ENCODE results near the gene ZHX3.
A peak's percentile ranks its signal among the peaks of the same experiment; 100 is the strongest.

The ZHX3 gene

DNA sequence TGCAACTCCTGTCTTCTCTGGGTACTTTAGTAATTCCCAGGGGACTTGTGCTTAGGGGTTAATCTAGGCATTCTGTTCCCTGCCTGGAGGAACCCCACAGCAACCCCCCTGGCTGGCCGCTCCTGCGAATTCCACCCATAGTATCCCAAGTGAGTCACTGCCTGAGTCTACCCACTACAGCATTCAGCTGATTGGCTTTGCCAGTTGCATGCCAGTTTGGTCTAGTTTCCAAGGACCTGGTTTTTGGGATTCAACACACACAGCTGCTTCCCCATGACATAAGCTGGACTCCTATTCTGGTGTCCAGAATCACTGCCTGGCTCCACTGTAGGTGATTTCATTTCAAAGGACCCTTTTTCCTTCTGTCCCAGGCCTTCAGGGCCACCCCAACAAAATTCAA is 139.9 kb downstream of the ZHX3 start:
- no peaks in the 10 kb centered on the region for H3K27me3 Mint-ChIP-seq
- no peak for ATAC-seq
- DNase-seq: peak in 1 of 2 donors; percentile 4
- no peak overlapping the region for H3K4me3 Mint-ChIP-seq
- H3K4me1 Mint-ChIP-seq: peaks cover 45% of the 10 kb centered on the region
- peak overlapping the region in 1 of 2 donors; percentile 59 for H3K27ac Mint-ChIP-seq
- H3K9me3 Mint-ChIP-seq: no peaks in the 10 kb centered on the region

DNA sequence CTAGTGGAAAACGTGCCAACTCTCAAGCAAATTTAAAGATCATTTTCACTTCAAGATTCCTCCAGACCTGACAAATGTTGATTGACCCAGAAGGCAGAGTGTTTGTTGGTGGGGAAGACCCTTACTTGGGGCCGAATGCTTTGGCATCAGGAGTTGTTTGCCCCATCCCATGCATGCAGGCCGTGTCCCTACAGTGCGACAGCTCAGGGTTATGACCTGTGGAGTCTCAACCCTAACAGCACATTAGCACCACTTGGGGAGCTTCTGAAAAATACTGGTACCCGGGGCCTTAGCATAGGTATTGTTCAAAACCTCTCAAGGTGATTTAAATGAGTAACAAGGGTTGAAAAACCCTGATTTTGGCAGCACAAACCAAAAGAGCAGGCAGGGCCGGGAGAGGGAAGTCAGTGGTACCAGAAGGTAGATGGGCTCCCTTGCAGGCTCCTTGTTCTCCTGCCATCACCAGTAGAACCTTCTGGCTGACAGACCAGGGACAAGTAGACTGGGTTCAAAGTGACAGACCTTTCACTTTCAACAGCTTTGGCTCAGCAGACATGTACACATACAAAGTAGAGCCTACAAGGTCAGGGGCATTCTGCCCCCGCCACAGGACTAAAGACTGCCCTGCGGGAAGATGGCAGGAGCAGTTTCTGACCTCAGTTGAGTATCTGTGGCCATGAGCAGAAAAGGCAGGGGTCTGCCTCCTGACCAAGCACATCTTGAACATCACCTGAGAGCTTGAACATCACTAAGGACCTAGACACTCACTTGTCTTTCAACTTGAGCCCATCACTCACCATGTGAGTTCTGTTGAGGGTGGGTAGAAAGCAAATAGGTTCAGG is 140.6 kb downstream of the ZHX3 start:
- H3K9me3 Mint-ChIP-seq: no peaks in the 10 kb centered on the region
- peak in 1 of 2 donors; percentile 6 for DNase-seq
- no peak for ATAC-seq
- no peaks in the 10 kb centered on the region for H3K27me3 Mint-ChIP-seq
- peaks cover 44% of the 10 kb centered on the region for H3K4me1 Mint-ChIP-seq
- H3K4me3 Mint-ChIP-seq: no peak overlapping the region
- peak overlapping the region; percentile 23 to 41 for H3K27ac Mint-ChIP-seq

DNA sequence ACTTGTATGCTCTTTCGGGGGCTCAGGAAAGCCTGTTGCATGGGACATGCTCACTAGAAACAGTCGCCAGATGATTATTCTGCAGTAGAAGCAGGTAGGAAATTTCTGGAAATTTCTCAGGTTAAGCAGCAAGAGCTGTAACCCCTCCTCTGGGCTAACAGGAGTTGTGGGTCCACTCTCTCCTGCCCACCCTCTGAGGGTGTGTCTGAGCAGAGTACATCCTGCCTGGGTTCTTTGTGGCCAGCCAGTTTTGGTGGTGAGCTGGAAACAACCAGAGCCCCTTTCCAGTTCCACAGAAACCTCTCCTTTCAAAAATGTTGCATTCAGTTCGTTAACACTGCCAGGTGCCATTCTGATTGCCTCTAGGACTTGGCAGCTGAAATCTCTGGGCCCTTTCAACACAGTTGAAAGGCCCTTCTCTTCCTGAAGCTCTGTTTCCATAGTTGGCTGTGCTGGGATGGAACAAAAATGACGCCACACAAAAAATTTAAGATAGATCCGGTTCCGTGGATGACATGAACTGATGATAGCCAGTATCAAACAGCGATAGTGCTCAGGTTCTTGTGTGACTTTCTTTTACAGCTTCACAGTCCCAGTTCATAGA is 141.7 kb downstream of the ZHX3 start:
- H3K27me3 Mint-ChIP-seq: no peaks in the 10 kb centered on the region
- H3K4me1 Mint-ChIP-seq: peaks cover 50% of the 10 kb centered on the region
- DNase-seq (peak in 1 of 2 donors; percentile 1), ATAC-seq (no peak)
- peak overlapping the region in 1 of 2 donors; percentile 72 for H3K27ac Mint-ChIP-seq
- no peaks in the 10 kb centered on the region for H3K9me3 Mint-ChIP-seq
- no peak overlapping the region for H3K4me3 Mint-ChIP-seq

DNA sequence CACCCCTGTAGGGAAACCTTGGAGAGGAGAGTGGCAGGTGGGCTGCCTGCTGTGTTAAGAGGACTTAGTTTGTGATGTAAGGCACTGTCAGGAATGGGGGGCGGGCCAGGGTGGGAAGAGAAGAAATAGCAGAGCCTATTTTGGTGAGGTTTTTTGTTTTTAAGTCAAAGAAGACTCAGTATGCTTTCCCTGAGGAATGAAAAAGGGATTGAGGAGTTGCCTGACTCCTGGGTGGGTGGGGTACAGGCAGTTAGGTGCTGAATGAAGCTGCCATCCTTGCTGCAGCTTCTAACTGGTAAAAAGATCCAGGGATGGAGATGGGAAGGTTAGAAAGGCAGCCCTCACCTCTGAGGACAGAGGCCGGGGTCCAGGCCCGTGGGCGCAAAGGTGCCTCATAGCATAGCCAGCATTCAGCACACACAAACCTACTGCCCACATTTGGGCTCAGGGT is 142.3 kb downstream of the ZHX3 start:
- H3K4me3 Mint-ChIP-seq: no peak overlapping the region
- H3K27me3 Mint-ChIP-seq: no peaks in the 10 kb centered on the region
- no peaks in the 10 kb centered on the region for H3K9me3 Mint-ChIP-seq
- no peak for DNase-seq
- ATAC-seq: no peak
- peaks cover 56% of the 10 kb centered on the region for H3K4me1 Mint-ChIP-seq
- H3K27ac Mint-ChIP-seq: peak overlapping the region in 1 of 2 donors; percentile 72

DNA sequence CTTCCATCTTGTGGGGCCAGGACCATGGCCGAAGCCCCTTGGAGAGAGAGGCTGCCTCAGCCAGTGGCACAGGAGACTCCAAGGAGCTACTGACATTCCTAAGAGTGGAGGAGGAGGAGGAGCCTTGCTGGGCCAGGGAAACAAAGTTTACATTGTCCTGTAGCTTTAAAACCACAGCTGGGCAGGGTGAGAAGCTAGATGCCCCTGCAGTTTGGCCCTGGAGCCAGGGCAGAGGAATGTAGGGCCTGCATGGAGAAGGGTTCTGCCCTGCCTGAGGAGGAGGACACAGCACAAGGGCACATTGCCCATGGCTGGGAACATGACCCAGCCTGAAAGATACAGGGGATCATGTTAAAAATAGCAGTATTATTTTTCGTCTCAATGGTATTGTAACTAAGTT is 142.7 kb downstream of the ZHX3 start:
- Mint-ChIP-seq H3K27ac (peak overlapping the region in 1 of 2 donors; percentile 72), H3K27me3 (no peaks in the 10 kb centered on the region), H3K4me1 (peaks cover 60% of the 10 kb centered on the region), H3K4me3 (no peak overlapping the region), H3K9me3 (no peaks in the 10 kb centered on the region)
- ATAC-seq (no peak), DNase-seq (peak in 1 of 2 donors; percentile 3)

DNA sequence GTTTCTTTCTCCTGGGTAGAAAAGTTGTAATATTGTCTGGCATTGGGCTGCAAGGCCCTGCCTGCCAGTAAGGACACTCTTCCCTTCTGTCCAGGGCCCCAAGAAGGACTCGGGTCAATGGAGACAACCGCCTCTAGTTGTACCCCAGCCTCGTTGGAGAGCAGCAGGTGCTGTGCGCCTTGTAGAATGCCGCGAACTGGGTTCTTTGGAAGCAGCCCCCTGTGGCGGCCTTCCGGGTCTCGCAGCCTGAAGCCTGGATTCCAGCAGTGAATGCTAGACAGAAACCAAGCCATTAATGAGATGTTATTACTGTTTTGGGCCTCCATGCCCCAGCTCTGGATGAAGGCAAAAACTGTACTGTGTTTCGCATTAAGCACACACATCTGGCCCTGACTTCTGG is 143.2 kb downstream of the ZHX3 start:
- Mint-ChIP-seq H3K27me3 (no peaks in the 10 kb centered on the region), H3K27ac (peak overlapping the region in 1 of 2 donors; percentile 72), H3K9me3 (no peaks in the 10 kb centered on the region), H3K4me3 (no peak overlapping the region), H3K4me1 (peaks cover 60% of the 10 kb centered on the region)
- no peak for DNase-seq
- no peak for ATAC-seq

DNA sequence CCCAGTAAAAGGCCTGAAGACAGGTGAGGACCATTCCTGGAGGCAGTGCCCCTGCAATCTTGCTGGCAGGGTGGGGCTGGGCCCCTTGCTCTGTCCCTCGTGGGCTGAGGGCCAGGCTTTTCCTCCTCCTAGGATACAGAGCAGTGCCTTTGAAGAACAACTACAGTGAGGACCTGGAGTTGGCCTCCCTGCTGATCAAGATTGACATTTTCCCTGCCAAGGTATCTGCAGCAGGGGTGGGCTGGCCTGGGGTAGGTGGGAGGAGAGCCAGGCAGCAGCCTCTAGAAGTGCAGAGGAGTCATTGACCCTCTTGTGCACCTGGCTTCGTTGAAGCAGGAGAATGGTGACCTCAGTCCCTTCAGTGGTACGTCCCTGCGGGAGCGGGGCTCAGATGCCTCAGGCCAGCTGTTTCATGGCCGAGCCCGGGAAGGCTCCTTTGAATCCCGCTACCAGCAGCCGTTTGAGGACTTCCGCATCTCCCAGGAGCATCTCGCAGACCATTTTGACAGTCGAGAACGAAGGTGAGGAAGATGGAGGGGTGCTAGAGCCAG is 143.7 kb downstream of the ZHX3 start:
- peak overlapping the region in 1 of 2 donors; percentile 49 for H3K27ac Mint-ChIP-seq

DNA sequence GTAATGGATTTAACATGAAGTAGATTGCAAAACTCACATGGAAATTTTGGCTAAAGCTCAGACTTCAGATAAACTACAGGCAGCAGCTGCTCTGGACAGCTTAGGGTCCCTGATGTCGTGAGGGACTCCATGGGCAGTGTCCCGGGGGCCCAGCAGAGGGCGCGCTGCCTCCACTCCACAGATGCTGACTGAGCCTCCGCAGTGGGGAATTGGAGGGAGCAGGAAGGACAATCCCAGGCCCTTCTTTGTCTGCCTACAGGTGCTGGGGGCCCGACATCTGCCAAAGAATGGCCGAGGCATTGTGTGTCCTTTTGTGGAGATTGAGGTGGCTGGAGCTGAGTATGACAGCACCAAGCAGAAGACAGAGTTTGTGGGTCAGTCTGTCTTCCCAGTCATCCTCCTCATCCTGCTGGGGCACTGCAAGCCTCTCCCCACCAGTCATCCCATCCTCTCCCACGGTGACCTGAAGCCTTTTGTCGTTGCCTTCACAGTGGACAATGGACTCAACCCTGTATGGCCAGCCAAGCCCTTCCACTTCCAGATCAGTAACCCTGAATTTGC is 144.3 kb downstream of the ZHX3 start:
- Mint-ChIP-seq H3K4me1 (peaks cover 62% of the 10 kb centered on the region), H3K27ac (peak overlapping the region; percentile 71 to 76), H3K27me3 (no peaks in the 10 kb centered on the region), H3K4me3 (no peak overlapping the region), H3K9me3 (no peaks in the 10 kb centered on the region)
- ATAC-seq: peak; percentile 84
- DNase-seq: peak; percentile 55 to 59

More for the DNA sequence above, 143.7 kb downstream of the ZHX3 start:
- no peaks in the 10 kb centered on the region for H3K27me3 Mint-ChIP-seq
- H3K9me3 Mint-ChIP-seq: no peaks in the 10 kb centered on the region
- ATAC-seq (no peak), DNase-seq (peak in 1 of 2 donors; percentile 3)
- peaks cover 59% of the 10 kb centered on the region for H3K4me1 Mint-ChIP-seq
- H3K4me3 Mint-ChIP-seq: no peak overlapping the region

DNA sequence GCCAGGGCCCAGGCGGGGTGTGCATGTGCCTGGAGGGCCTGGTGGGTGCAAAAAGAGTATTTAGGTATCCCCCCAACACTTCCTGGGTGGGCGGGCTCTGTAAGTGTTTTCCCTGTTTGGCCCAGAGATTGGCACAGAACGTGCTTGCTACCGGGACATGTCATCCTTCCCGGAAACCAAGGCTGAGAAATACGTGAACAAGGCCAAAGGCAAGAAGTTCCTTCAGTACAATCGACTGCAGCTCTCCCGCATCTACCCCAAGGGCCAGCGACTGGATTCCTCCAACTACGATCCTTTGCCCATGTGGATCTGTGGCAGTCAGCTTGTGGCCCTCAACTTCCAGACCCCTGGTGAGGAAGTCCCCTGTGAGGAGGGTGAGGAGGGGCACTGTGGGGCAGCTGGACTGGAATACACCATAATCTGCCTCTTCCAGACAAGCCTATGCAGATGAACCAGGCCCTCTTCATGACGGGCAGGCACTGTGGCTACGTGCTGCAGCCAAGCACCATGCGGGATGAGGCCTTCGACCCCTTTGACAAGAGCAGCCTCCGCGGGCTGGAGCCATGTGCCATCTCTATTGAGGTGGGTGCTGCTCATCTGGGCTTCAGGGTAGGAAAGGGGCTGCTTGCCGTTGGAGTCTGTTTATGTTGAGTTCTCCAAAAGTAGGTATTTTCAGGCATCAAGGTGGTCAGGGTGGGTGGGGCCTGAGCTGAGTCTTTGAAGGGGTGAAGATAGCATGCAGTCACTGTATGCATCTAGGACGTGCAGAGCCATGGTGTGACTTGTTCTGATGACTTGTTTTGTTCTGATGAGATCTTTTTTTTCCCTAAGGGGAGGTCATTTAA is 145.0 kb downstream of the ZHX3 start:
- ATAC-seq: peak; percentile 48
- Mint-ChIP-seq H3K27me3 (no peaks in the 10 kb centered on the region), H3K4me3 (no peak overlapping the region), H3K4me1 (peaks cover 70% of the 10 kb centered on the region), H3K27ac (peak overlapping the region in 1 of 2 donors; percentile 95), H3K9me3 (no peaks in the 10 kb centered on the region)
- peak in 1 of 2 donors; percentile 7 for DNase-seq

DNA sequence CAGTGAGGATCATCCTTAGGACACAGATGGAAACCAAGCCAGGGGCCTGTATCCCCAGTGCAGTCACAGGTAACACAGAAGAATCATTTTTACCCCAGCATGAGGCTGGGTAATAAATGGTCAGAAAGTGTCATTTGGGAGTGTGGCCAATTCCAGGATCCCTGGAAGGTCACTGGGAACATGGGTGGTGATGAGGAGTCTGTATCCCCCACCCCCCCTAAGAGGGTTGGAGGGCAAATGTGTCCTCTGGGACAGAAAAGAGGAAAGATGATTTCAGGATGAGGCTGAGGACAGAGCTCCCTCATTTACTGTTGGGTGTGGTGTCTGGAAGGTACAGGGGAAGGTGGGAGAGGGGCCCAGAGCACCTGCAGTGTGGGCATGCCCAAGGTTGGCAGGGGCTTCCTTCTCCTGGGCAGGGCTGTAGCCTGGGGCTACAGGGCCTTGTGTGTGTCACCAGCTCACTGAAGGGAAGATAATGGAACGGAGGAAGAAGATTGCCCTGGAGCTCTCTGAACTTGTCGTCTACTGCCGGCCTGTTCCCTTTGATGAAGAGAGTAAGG is 145.7 kb downstream of the ZHX3 start:
- Mint-ChIP-seq H3K4me3 (no peak overlapping the region), H3K9me3 (no peaks in the 10 kb centered on the region), H3K27ac (peak overlapping the region; percentile 34 to 95), H3K4me1 (peaks cover 77% of the 10 kb centered on the region), H3K27me3 (no peaks in the 10 kb centered on the region)
- ATAC-seq (no peak), DNase-seq (no peak)

DNA sequence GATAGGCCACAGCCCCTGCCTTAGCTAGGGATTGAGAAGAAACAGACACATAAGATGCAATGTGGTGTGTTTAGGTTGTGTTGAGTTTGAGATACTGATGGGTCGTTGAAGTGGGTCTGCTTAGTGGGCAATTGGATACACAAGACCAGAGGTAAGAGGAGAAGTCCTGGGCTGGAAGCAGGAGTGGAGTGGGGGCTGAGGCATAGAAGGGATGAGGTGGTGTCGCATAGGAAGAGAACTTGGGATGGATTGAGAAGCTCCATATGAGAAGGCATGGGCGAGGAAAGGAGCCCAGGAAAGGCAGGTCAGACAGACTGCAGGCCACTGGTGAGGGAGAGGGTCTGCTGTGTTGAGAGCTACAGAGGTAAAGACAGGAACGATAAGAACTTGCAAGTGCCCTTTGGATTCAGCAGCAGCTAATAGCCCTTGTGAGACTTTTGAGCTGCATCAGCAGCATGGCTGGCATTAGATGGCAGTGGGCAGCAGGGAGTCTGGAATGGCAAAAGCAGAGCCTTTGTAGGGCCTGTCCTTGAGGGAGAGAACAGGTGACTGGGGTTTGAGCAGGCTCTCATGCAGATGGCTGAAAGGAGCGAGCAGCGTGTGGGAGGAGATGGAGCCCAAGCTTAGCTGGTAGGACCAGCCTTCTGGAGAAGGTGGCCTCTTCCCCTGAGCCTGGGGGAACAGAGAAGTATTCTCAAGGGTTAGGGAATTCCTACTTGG is 147.0 kb downstream of the ZHX3 start:
- no peak for DNase-seq
- no peak for ATAC-seq
- no peaks in the 10 kb centered on the region for H3K27me3 Mint-ChIP-seq
- no peaks in the 10 kb centered on the region for H3K9me3 Mint-ChIP-seq
- H3K27ac Mint-ChIP-seq: peak overlapping the region; percentile 29 to 92
- H3K4me1 Mint-ChIP-seq: peaks cover 89% of the 10 kb centered on the region
- no peak overlapping the region for H3K4me3 Mint-ChIP-seq

DNA sequence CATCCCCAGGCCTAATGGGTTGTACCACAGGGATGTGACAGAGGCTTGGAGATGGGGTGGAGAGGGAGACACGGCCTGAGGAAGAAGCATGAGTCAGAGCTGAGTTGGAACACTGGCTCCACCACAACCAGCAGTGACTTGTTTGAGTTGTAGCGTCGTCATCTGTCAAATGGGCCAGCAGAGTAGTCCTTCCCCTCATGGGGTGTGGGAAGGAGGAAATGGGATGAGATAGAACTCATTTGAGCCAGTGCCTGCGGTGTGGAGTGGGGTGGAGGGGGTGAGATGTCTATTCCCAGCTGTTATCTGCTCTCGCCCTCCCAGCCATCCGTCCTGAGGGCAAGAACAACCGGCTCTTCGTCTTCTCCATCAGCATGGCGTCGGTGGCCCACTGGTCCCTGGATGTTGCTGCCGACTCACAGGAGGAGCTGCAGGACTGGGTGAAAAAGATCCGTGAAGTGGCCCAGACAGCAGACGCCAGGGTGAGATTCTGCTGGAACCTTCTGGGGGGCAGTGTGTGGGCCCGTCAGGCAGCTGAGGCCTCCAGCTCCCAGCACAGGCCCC is 147.7 kb downstream of the ZHX3 start:
- peak overlapping the region in 1 of 2 donors; percentile 29 for H3K27ac Mint-ChIP-seq
- ATAC-seq (no peak), DNase-seq (no peak)
- no peak overlapping the region for H3K4me3 Mint-ChIP-seq
- no peaks in the 10 kb centered on the region for H3K27me3 Mint-ChIP-seq
- H3K4me1 Mint-ChIP-seq: peaks cover 93% of the 10 kb centered on the region
- no peaks in the 10 kb centered on the region for H3K9me3 Mint-ChIP-seq

DNA sequence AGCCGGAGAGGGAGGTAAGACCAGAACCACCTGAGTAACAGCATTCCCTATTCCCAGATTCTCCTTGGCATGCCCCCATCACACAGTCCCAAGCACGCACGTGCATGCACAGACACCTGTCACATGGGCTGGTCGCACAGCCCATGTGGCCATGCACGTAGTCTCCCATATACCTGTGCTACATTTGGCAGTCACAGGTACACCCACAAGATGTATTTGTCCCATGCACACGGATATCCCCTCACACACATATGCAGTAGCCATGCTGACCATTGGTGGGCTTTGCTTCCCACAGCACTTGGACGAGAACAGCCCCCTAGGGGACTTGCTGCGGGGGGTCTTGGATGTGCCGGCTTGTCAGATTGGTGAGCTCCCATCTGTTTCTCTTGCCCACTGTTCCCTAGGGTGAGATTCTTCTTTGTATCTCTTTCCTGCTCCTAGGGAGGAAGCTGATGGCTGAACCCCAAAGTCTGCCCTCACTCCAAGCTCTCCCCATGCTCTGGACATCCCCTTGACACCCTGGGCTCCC is 148.3 kb downstream of the ZHX3 start:
- ATAC-seq (no peak), DNase-seq (no peak)
- Mint-ChIP-seq H3K27me3 (no peaks in the 10 kb centered on the region), H3K4me3 (no peak overlapping the region), H3K9me3 (no peaks in the 10 kb centered on the region), H3K27ac (peak overlapping the region; percentile 29 to 65), H3K4me1 (peaks cover 95% of the 10 kb centered on the region)

Data from stimulated activated naive CD8-positive, alpha-beta T cell treated with anti-CD3 and anti-CD28 coated beads, Interleukin-15, amount 100 ng/mL, for 72 hours (primary cell).